Peyer's patch (tissue), 4 donors: ENCODE measurements around the gene TMEM217.

Source experiments
- CTCF ChIP-seq, 6 experiments: fragments of 450-650 bp in 4 of 6; fragments of 200-600 bp in 2 of 6; sonication (generic) in 1 of 6; IDR thresholded peaks; one replicate each; pipeline ENCODE4 v1.5.1; 2017 to 2019; ENCODE audit warnings: antibody characterized with exemption in 6 of 6, mild to moderate bottlenecking in 3 of 6, moderate library complexity in 1 of 6
- POLR2A ChIP-seq, 2 donors: fragments of 450-650 bp; IDR thresholded peaks; one replicate each; pipeline ENCODE4 v1.5.1; 2017; ENCODE audit warnings: antibody characterized with exemption in 2 of 2, mild to moderate bottlenecking in 2 of 2, moderate library complexity in 2 of 2

GRCh38 chr6:37172912-37173492 is 84.9 kb downstream of the TMEM217 start:
- TF ChIP-seq CTCF (IDR thresholded peaks at IDR 0.05) (no peak), POLR2A (IDR thresholded peaks at IDR 0.05) (no peak)
